LNCAP (cell line): ENCODE measurements around the gene APOBEC3A.

Source experiments
- CTCF ChIP-seq: fragments of 450-650 bp; IDR thresholded peaks from 2 replicates; pipeline ENCODE4 v1.5.1; 2017; ENCODE audit warnings: mild to moderate bottlenecking

The APOBEC3A gene

GRCh38 chr22:38951734-38952133, 5.7 kb upstream of the APOBEC3A start:
- no peak for TF ChIP-seq CTCF

DNA sequence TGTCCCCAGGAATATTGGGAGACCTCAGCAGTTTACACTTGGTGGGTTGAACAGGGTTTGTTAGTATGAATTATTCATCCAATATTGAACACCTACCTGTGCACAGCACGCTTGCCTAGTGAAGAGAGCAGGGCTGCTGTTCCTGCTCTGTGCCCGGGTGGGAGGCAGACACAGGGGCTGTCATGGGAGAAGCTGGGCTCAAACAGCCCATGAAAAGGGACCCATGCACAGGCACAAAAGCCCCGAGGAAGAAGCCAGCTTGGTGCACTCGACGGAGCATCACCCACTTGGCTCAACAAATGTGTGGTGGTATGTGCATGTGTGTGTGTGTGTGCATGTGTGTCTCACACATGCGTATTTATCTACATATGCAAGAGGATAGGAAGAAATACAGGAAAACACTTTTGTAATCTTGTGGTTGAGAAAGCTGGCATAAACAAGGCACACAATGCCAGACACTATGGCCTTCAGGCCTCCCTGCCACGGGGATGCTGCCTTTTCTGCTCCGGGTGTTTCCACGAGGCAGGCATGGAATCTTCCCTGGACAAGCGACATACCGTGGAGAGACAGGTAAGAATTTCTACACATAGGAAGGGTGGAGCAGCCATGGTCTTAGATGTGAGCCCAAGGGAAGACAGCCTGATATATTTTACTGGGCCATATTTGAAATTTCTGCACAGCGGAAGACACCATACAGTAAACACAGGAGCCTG, 5.0 kb upstream of the APOBEC3A start:
- no peak for TF ChIP-seq CTCF

GRCh38 chr22:38953091-38953490, 4.3 kb upstream of the APOBEC3A start:
- TF ChIP-seq CTCF: no peak

DNA sequence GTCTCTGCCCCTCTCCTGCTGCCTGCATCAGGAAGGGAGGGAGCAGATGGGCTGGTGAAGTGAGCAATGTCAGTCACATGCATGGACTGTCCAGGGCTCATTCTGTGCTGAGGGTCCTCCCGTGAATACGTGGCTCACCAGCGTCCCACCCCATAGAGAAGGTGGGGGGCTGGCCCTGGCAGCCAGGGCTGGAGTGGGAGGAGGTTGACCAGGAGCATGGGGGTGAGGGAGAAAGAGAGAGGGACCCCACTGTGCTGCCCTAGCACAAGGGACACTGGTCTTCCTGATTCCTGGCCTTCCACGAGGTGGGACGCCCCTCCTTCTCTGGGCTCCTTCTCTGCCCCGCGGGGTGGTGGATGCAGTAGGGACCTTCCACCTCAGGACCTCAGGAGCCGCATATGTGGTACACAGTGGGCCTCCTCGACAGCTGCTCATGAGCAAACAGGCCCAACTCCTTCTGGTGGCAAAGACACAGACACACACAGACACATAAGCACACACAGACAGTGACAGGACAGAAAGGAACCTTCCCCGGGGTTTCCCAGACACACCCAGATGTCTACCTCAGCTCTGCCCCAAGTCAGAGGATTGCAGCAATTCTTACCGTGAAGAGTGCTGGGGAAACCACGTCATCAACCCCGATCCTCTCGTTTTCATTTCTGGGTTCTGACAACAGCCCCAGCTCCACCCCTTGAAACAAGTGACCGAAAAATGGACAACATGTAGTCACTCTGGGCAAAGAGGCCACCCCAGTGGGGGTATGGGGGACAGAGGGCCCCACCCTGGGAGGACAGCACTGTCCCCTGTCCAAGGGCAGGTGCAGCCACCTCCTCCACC, 3.6 kb upstream of the APOBEC3A start:
- TF ChIP-seq CTCF: no peak

GRCh38 chr22:38954414-38955043, 2.9 kb upstream of the APOBEC3A start:
- TF ChIP-seq CTCF: no peak

DNA sequence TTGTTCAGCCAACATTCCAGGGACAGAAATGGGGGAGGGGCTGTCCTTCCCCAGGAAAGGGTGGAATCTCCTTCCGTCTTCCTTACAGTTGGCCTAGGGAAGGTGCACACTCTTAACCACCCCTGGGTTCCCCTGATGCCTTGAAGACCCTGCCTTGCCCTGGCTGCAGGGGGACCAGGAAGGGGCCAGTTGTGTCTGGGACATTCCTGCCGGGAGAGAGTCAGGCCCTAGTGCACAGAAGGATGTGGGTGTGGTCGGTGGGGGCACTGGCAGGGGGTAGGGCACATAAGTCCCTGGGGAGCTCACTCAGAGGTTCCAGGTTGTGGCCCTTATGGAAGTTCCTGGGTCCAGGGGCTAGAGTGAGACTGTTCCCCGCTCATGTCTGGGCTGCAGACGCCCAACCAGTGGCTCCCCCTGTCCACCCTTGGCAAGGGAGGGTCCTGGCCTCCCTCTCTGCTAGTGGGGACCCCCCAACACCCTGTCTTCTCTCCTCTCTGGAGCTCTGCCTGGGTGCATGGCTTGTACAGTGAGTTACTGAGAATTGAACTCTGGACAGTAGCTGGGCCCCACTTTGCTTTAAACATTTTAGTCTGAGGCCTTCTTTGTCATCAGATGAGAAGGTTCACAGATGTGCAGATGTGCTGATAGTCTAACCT, 2.0 kb upstream of the APOBEC3A start:
- no peak for TF ChIP-seq CTCF

GRCh38 chr22:38955926-38956325, 1.5 kb upstream of the APOBEC3A start:
- no peak for TF ChIP-seq CTCF
